Measurements from ENCODE around the gene USH1G. TPM values are rescaled to one million over a fixed set of nuclear protein-coding genes. Genes with fewer than 3 reads are reported as not detected.

USH1G gene
- total and polyA plus RNA-seq, 2 of the 13 experiments (the other 11 are each of a cell fraction or from before 2014, with no cell fraction given) = 0.04 TPM; not detected in 1

- TF ChIP-seq RNF219 (CRISPR knock-in tag; IDR thresholded peaks at IDR 0.05) (no peak; the same call in 1 of the 2 replicates), ZNF296 (CRISPR knock-in tag; conservative IDR thresholded peaks at IDR 0.05) (peak; percentile 87), HIC2 (CRISPR knock-in tag; IDR thresholded peaks at IDR 0.05; ENCODE audit: low read depth) (no peak), NR2F1 (CRISPR knock-in tag; IDR thresholded peaks at IDR 0.05) (peak in 1 of 2 experiments; percentile 26; a peak in 1 of 4 replicates), TEAD3 (CRISPR knock-in tag; optimal IDR thresholded peaks at IDR 0.05; ENCODE audit: borderline replicate concordance) (no peak), PRDM15 (CRISPR knock-in tag; IDR thresholded peaks at IDR 0.05) (peak; percentile 69; the same call in 1 of the 2 replicates), SMAD1 (CRISPR knock-in tag; IDR thresholded peaks at IDR 0.05; ENCODE audit: borderline replicate concordance, low read depth) (peak; percentile 16; the same call in 1 of the 2 replicates), ARID2 (CRISPR knock-in tag; IDR thresholded peaks at IDR 0.05; ENCODE audit: borderline replicate concordance) (peak; percentile 97), ZNF468 (CRISPR knock-in tag; IDR thresholded peaks at IDR 0.05) (no peak), RELA (CRISPR knock-in tag; IDR thresholded peaks at IDR 0.05) (peak; percentile 89), NFRKB (IDR thresholded peaks at IDR 0.05) (no peak), ZNF331 (CRISPR knock-in tag; IDR thresholded peaks at IDR 0.05) (peak; percentile 86), HNRNPLL (IDR thresholded peaks at IDR 0.05; ENCODE audit: low read depth, low read length, poor library complexity, severe bottlenecking) (peak; percentile 73), PRPF4 (IDR thresholded peaks at IDR 0.05; ENCODE audit: low read depth, low read length, poor library complexity, severe bottlenecking) (no peak), SMAD3 (CRISPR knock-in tag; IDR thresholded peaks at IDR 0.05) (no peak; the same call in 1 of the 2 replicates), ZNF281 (CRISPR knock-in tag; IDR thresholded peaks at IDR 0.05; ENCODE audit: borderline replicate concordance) (peak; percentile 61), SIN3A (IDR thresholded peaks at IDR 0.05; ENCODE audit: borderline replicate concordance, low read depth, low read length) (peak; percentile 63; the same call in 1 of the 2 replicates), ZIK1 (CRISPR knock-in tag; IDR thresholded peaks at IDR 0.05; ENCODE audit: borderline replicate concordance, low read depth) (0 out of 2 replicates have a peak, but pooled peaks have one; percentile 70)
Measured at GRCh38 chr17:74872313-74873036, 50.6 kb downstream of the USH1G start, which contains the start of gene FDXR (continued).

Data from HepG2 (cell line).